Smooth muscle cell (in vitro differentiated cells): Measurements from ENCODE around the gene CCDC85C. TPM values are rescaled to one million over a fixed set of nuclear protein-coding genes. Genes with fewer than 3 reads are reported as not detected.

ENCODE experiments used
- DNase-seq: peaks from one replicate; lab custom pipeline; 2025; ENCODE audit not compliant: unreplicated experiment; lab: John Stamatoyannopoulos, UW
- H2AFZ ChIP-seq: fragments of 200-600 bp; sonication (generic); 2 replicates; pipeline ENCODE4 v1.6.0; 2016; ENCODE audit warnings: antibody characterized with exemption, low read depth, mild to moderate bottlenecking
- H3F3A ChIP-seq: fragments of 200-600 bp; sonication (generic); 2 replicates; pipeline ENCODE4 v1.6.0; 2017; ENCODE audit warnings: antibody characterized with exemption, low read depth
- H3K27ac ChIP-seq: fragments of 200-600 bp; sonication (generic); 2 replicates; pipeline ENCODE4 v1.5.1; 2016; ENCODE audit warnings: low read depth, mild to moderate bottlenecking
- H3K27me3 ChIP-seq: fragments of 200-600 bp; sonication (generic); 2 replicates; pipeline ENCODE4 v1.6.1; 2016; ENCODE audit warnings: low read depth, mild to moderate bottlenecking
- H3K36me3 ChIP-seq: fragments of 200-600 bp; sonication (generic); 2 replicates; pipeline ENCODE4 v1.5.1; 2016; ENCODE audit warnings: low read depth
- H3K4me1 ChIP-seq: fragments of 200-600 bp; sonication (generic); 2 replicates; pipeline ENCODE4 v1.5.1; 2016; ENCODE audit warnings: low read depth
- H3K4me2 ChIP-seq: fragments of 200-600 bp; sonication (generic); 2 replicates; pipeline ENCODE4 v1.6.0; 2016; ENCODE audit warnings: mild to moderate bottlenecking
- H3K4me3 ChIP-seq: fragments of 200-600 bp; sonication (generic); 2 replicates; pipeline ENCODE4 v1.5.1; 2016; ENCODE audit warnings: mild to moderate bottlenecking
- H3K79me2 ChIP-seq: fragments of 200-600 bp; sonication (generic); 2 replicates; pipeline ENCODE4 v1.6.0; 2016; ENCODE audit warnings: low read depth, mild to moderate bottlenecking
- H3K9ac ChIP-seq: fragments of 200-600 bp; sonication (generic); 2 replicates; pipeline ENCODE4 v1.6.0; 2016; ENCODE audit warnings: low read depth
- H3K9me3 ChIP-seq: fragments of 200-600 bp; sonication (generic); replicated peaks from 2 replicates; pipeline ENCODE4 v1.5.1; 2016; ENCODE audit warnings: low read depth
- H4K20me1 ChIP-seq: fragments of 200-600 bp; sonication (generic); 2 replicates; pipeline ENCODE4 v1.6.0; 2016; ENCODE audit warnings: low read depth
- WGBS: methylation state at CpG from one replicate; pipeline ENCODE4 v1.1.7; 2016; ENCODE audit warnings: low lambda C conversion rate; 5-methylcytosine and 5-hydroxymethylcytosine counted together
- polyA plus RNA-seq: library from polyadenylated mRNA; unstranded; fragments of >200 nt; fragmentation: Nextera tagmentation; extraction: Ambion mirVana; gene quantifications from 2 replicates; pipeline ENCODE4 v1.2.1, GENCODE V29; 2016
- total RNA-seq: library from RNA; depleted of rRNA; stranded (reverse); fragments of >200 nt; gene quantifications from 2 replicates; pipeline ENCODE4 v1.2.3, GENCODE V29; 2014
- TF ChIP-seq, protein P1 (sequence below): fragments of 200-600 bp; sonication (generic); IDR thresholded peaks from 2 replicates; pipeline ENCODE4 v1.5.1; 2017; ENCODE audit warnings: borderline replicate concordance, mild to moderate bottlenecking, antibody characterized with exemption; ENCODE audit not compliant: insufficient read depth, poor library complexity, severe bottlenecking

The CCDC85C gene
- total and polyA plus RNA-seq, 2 experiments from 2014 or later: 4.0 to 6.5 TPM

- Histone ChIP-seq H3K4me1 (peaks cover 63% of the 10 kb centered on the region), H3K4me2 (no peak overlapping the region)
- TF ChIP-seq, protein P1, sequence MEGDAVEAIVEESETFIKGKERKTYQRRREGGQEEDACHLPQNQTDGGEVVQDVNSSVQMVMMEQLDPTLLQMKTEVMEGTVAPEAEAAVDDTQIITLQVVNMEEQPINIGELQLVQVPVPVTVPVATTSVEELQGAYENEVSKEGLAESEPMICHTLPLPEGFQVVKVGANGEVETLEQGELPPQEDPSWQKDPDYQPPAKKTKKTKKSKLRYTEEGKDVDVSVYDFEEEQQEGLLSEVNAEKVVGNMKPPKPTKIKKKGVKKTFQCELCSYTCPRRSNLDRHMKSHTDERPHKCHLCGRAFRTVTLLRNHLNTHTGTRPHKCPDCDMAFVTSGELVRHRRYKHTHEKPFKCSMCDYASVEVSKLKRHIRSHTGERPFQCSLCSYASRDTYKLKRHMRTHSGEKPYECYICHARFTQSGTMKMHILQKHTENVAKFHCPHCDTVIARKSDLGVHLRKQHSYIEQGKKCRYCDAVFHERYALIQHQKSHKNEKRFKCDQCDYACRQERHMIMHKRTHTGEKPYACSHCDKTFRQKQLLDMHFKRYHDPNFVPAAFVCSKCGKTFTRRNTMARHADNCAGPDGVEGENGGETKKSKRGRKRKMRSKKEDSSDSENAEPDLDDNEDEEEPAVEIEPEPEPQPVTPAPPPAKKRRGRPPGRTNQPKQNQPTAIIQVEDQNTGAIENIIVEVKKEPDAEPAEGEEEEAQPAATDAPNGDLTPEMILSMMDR: no peak
Measured at GRCh38 chr14:99569725-99570543, 34.1 kb downstream of the CCDC85C start.

GRCh38 chr14:99568567-99569560, 35.1 kb downstream of the CCDC85C start:
- Histone ChIP-seq H3K9ac (no peak overlapping the region), H3K4me3 (no peak overlapping the region), H3K9me3 (no peaks in the 10 kb centered on the region), H3K36me3 (no peaks in the 10 kb centered on the region), H3K27me3 (no peaks in the 10 kb centered on the region), H3K27ac (no peak overlapping the region), H3K4me1 (peaks cover 61% of the 10 kb centered on the region), H4K20me1 (peaks cover 23% of the 10 kb centered on the region), H2AFZ (no peak overlapping the region), H3K79me2 (no peaks in the 10 kb centered on the region), H3F3A (no peaks in the 10 kb centered on the region), H3K4me2 (peak overlapping the region; percentile 48)
- TF ChIP-seq, protein P1: no peak
- no peak for DNase-seq
- WGBS: 66% methylated on average over 21 of the region's 22 CpGs

More at GRCh38 chr14:99569725-99570543, 34.1 kb downstream of the CCDC85C start:
- 74% methylated on average over 14 of the region's 14 CpGs for WGBS
- no peak for DNase-seq
- Histone ChIP-seq H3F3A (no peaks in the 10 kb centered on the region), H3K27me3 (no peaks in the 10 kb centered on the region), H3K27ac (no peak overlapping the region), H3K79me2 (no peaks in the 10 kb centered on the region), H3K9ac (no peak overlapping the region), H4K20me1 (peaks cover 31% of the 10 kb centered on the region), H2AFZ (no peak overlapping the region), H3K4me3 (no peak overlapping the region), H3K36me3 (no peaks in the 10 kb centered on the region), H3K9me3 (no peaks in the 10 kb centered on the region)

DNA sequence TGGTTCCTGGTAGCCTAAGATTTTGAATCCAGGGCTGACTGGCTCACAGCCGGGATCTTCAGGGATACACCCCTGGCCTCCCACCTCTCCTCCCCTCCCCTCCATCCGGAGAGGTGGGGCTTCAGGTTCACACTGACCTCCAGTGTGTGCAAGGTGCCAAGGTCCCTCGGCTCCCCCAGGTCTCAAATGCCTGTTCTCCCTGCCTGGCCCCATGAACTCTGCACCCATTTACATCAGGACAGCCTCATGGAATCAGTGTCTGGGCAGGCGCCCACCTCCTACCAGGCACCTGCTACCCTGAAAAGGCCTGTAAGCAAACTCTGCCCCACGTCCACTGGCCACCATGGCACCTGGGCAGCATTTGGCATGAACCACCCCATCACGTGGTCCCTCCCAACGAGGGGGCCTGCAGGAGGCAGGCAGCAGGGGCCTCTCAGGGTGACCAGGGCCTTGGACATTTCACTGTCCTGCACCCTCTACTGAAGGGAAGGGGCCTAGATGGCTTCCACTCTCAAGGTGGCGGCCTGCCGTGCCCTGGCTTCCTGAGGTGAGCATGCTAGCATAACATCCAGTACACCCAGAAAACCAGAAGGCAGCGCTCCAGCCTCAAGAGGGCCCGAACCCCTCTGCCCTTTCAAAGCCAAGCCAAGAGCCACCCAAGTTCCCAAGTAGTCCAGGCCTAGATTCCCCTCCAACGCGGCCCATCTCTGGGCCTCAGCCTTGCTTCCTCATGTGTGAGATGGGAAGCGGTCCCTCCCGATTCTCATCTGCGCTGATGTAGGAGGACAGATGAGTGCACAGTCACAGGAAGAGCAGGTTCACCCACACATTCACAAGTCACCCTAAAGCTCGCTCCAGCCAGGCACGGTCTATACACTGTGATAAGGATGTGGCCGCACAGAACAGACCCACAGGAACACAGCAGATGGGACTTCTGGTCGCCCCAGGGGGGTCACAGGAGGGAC, 37.3 kb downstream of the CCDC85C start:
- Histone ChIP-seq H2AFZ (no peak overlapping the region), H3K4me3 (no peak overlapping the region), H3F3A (no peaks in the 10 kb centered on the region), H3K9me3 (no peaks in the 10 kb centered on the region), H3K36me3 (no peaks in the 10 kb centered on the region), H3K4me2 (no peak overlapping the region), H3K27me3 (no peaks in the 10 kb centered on the region), H3K4me1 (peaks cover 65% of the 10 kb centered on the region), H3K27ac (no peak overlapping the region), H3K79me2 (no peaks in the 10 kb centered on the region), H4K20me1 (peaks cover 34% of the 10 kb centered on the region), H3K9ac (no peak overlapping the region)
- no peak for DNase-seq
- TF ChIP-seq, protein P1: no peak
- 95% methylated on average over 20 of the region's 20 CpGs for WGBS
